Tibial nerve (tissue), 4 donors: ENCODE results near the gene ERICH6.

Experiments
- EP300 ChIP-seq, 2 donors: sonication (generic); formaldehyde crosslinking; IDR thresholded peaks; one replicate each; pipeline ENCODE4 v1.6.1; 2017; ENCODE audit warnings: antibody characterized with exemption in 2 of 2, mild to moderate bottlenecking in 1 of 2
- POLR2A ChIP-seq, 2 donors: fragments of 450-650 bp; IDR thresholded peaks; one replicate each; pipeline ENCODE4 v1.6.1; 2017; ENCODE audit warnings: antibody characterized with exemption in 2 of 2, mild to moderate bottlenecking in 2 of 2, moderate library complexity in 2 of 2
- TF ChIP-seq, protein P1 (sequence below), 5 experiments: fragments of 200-600 bp in 3 of 5; fragments of 450-650 bp in 2 of 5; sonication (generic) in 3 of 5; IDR thresholded peaks; one replicate each; pipeline ENCODE4 v1.5.1; 2016 to 2019; ENCODE audit warnings: antibody characterized with exemption in 5 of 5, mild to moderate bottlenecking in 3 of 5, moderate library complexity in 2 of 5

DNA sequence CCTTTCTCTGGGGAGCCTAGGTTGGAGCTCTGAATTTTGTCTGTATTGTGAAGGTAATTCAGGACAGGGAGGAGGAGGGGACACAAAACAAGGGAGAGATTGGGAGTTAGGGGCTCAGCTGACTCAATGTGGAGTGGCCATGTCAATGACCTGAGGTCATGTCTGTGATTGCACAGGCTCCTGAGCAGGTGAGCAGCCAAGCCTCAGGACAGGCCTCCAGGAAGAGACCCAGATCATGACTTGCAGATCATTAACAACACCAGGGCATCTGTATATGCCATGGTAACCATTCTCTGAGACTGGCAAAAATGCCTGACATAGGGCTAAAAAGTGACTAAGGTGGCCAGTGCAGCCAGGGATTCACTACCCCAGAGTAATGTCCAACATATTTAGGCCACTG lies 20.9 kb downstream of the ERICH6 start:
- no peak for TF ChIP-seq POLR2A (IDR thresholded peaks at IDR 0.05)
- TF ChIP-seq, protein P1, sequence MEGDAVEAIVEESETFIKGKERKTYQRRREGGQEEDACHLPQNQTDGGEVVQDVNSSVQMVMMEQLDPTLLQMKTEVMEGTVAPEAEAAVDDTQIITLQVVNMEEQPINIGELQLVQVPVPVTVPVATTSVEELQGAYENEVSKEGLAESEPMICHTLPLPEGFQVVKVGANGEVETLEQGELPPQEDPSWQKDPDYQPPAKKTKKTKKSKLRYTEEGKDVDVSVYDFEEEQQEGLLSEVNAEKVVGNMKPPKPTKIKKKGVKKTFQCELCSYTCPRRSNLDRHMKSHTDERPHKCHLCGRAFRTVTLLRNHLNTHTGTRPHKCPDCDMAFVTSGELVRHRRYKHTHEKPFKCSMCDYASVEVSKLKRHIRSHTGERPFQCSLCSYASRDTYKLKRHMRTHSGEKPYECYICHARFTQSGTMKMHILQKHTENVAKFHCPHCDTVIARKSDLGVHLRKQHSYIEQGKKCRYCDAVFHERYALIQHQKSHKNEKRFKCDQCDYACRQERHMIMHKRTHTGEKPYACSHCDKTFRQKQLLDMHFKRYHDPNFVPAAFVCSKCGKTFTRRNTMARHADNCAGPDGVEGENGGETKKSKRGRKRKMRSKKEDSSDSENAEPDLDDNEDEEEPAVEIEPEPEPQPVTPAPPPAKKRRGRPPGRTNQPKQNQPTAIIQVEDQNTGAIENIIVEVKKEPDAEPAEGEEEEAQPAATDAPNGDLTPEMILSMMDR (IDR thresholded peaks at IDR 0.05), result no peak
- no peak for TF ChIP-seq EP300 (IDR thresholded peaks at IDR 0.05)
